SIG-M5 (cell line): ENCODE results near the gene SLC37A3.
"Not testable (repeated sequence)": the region's sequence is repeated elsewhere in the genome, so short reads cannot be mapped to it uniquely, and the experiment has no call there.

ENCODE experiments used
- DNase-seq: peaks from one replicate; lab custom pipeline; 2025; lab: John Stamatoyannopoulos, UW

The SLC37A3 gene

DNA sequence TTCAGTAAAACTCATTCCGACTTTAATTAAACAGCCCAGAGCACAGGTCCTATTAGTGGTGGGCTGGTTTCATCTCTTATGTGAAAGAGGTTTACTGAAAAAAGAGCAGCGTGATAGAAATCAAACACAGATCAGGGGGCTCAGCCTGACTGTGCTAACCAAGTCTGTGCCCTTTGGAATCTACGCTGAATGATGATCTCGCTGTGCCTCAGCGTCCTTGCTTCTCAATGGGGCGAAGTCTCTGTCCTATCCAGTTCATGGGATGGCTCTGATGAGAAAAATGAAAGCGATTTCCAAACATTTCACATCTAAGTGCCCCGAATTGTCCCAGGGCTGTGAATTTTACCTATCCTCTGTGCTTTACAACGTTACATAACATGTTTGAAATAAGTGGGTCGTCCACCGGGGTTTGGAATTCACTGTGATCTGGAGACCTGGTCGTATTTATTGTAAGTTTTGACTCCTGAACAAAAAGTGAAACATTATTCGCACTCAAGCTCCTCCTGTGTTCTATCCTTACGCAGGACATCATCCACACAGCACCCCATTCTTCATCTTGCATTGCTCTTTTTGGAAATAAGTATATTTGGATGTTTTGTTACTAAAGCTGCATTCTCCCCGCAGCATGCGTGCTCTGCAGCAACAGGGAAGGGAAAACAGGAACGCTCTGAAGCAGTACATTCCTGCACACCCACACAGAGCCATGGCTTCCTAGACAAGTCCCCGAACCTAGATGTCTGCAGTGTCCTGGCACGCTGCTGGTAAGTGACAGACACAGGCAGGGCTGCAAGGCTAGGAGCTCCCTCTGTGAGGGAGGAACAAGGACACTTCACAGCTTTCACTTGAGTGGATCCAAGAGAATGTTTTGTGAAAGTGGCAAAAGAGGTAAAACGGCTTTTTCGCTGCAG lies 83.5 kb downstream of the SLC37A3 start:
- no peak for DNase-seq

DNA sequence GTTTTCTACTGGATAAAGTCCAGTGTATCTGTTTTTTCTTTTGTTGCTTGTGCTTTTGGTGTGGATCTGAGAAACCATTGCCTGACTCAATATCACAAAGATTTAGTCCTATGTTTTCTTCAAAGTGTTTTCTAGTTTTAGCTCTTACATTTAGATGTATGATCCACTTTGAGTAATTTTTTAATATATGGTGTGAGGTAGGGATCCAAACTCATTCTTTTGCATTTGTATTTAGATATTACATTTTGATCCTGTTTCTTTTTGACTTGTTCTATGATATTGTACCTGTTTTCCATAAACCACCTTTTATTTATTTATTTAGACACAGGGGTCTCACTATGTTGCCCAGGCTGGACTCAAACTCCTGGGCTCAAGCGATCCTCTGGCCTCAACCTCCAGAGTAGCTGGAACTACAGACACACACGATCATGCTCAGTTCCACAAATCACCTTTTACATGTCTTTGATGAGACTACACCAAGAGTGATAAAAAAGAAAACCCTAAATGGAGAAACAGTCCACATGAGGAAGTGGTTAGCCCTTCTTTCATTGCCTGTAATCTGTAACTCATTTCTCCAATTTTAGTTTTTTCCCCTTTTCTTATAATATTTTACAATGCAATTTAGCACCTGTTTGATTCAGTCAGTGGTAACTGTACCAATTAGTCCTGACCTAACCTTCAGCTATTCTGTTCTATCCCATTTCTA lies 86.0 kb downstream of the SLC37A3 start:
- no peak for DNase-seq

DNA sequence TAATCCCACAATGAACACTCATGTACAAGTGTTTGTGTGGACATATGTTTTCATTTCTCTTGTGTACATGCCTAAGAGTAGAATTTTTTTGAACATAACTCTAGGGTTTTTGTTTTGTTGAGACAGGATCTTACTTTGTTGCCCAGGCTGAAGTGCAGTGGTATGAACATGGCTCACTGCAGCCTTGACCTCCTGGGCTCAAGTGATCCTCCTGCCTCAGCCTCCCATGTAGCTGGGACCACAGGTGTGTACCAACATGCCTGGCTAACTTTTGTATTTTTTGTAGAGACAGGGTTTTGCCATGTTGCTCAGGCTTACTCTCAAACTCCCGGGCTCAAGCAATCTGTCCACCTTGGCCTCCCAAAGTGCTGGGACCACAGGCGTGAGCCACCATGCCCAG lies 87.2 kb downstream of the SLC37A3 start:
- DNase-seq: not testable (repeated sequence)

DNA sequence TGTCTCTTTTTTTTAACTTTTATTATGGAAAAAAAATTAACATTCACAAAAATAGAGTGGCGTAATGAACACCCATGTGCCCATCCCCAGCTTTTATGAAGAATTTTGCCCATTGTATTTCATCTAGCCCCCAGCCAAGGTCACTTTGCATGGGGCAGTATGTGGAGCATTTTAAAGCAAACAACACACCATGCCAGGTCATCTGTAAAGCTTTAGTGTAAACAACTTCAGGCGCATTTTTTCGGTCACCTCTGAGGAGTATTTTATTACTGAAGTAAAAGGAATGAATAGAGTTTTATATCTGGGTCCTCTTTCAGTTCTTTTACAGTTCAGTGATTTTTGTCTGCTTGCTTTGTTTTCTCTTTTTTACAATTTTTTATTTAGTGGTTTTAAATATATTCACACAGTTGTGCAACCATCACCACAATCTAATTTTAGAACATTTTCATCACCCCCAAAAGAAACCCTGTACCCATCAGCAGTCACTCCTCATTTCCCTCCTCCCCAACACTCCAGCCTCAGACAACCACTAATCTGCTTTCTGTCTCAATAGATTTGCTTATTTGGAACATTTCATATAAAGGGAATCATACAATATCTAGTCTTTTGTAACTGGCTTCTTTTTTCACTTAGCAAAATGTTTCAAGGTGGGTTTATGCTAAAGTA lies 87.9 kb downstream of the SLC37A3 start:
- no peak for DNase-seq

DNA sequence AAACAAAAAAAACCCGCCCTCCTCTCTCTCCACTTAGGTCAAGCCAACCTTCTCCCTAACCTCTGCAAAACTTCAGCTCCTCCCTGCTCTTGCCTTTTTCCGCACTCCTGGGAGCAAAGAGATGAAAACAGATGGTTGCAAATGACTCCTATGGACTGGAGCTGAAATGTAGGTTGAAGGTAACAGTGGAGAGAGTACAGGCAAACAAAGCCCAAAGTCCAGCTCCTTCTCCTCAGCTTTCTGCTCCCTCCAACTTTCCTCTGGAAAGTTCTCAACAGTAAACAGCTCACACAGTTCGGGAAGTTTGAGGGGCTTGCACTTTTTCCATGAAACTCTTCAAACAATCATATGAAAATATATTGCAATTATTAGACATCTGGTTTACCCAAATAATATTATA lies 90.3 kb downstream of the SLC37A3 start:
- no peak for DNase-seq

DNA sequence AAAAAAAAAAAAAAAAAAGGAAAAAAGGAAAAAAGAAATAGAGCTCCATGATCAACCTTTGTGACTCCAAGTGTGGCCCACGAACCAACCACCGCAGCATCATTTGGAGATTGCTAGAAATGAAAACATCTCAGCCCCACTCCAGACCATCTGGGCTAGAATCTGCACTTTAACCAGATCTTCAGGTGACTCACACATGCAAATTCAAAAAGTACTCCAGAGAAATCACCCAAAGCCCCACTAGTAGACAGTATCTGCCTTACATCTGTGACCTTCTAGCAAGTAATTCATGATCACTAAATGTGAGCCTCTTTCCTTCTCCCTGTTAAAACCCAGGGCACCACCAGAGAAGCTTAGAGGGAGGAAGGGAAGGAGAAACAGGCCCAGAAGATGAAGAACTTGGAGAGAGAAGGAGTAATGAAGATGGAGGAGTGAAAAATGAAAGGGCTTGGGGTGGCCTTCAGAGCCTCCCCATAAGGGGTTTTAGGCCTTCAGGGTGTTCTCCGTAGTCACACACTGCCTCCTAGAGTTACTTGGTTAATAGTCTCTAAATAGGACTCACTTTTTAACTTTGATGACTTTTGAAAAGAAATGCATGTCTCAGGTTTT lies 94.0 kb downstream of the SLC37A3 start:
- no peak for DNase-seq

DNA sequence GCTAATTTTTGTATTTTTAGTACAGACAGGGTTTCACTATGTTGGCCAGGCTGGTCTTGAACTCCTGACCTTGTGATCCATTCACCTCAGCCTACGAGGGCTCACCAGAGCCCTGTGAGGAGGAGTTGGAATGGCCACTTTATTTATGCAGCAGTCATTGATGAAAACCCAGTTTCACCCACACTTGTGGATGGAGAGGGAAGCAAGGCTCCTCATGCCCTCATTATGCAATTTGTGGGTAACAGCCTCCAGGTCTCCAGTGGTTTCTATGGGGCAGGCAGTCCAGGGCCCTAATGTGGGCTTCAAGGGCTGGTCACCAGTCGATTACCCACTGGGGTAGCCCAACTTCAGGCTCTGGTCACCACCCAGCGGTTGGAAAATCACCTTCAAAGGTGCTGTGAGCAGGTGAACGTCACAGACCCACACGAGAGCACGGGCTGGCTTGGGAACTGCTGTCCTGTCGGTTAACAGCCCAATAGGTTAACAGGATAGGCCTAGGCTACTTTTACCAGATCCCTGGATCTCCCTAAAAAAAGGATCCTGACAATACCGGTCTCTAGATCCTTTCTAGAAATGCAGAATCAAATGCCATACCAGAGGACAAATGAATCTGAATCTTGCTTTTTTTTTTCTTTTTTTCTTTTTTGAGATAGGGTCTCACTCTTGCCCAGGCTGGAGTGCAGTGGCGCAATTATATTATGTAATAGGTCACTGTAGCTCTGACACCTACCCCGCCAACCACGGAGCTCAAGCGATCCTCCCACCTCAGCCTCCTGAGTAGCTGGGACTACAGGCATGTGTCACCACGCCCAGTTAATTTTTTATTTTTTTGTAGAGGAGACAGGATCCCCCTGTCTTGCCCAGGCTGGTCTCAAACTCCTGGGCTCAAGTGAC lies 97.8 kb downstream of the SLC37A3 start:
- DNase-seq: no peak

DNA sequence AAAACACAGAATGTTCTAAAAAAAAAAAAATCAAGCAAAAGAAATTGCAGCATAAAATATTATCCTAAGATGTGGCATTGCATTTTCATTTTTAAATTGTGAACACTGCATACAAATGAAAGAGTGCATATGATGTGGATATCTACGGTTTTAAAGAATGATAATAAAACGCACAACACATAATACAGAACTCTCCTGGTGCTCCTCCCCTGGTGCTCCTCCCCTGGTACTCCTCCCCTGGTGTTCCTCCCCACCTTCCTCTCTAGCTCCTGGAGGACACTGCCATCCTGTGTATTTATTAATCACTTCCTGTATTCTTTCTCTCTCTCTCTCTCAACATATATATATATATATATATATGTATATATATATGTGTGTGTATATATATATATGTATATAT lies 100.1 kb downstream of the SLC37A3 start:
- no peak for DNase-seq

DNA sequence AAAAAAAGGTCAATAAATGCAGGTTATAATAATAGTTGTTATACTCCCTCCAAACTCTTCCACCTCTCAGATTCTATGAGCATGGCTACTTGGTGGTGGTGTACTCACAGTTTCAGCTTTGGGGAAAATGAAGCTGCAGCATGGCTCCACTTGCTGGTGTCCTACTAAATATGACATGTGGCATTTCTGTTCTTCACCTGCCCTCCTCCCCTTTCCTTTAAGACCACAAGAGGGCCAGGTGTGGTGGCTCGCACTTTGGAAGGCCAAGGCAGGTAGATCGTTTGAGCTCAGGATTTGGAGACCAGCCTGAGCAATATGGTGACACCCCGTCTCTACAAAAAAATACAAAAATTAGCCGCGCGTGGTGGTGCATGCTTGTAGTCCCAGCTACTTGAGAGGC lies 101.1 kb downstream of the SLC37A3 start:
- no peak for DNase-seq

DNA sequence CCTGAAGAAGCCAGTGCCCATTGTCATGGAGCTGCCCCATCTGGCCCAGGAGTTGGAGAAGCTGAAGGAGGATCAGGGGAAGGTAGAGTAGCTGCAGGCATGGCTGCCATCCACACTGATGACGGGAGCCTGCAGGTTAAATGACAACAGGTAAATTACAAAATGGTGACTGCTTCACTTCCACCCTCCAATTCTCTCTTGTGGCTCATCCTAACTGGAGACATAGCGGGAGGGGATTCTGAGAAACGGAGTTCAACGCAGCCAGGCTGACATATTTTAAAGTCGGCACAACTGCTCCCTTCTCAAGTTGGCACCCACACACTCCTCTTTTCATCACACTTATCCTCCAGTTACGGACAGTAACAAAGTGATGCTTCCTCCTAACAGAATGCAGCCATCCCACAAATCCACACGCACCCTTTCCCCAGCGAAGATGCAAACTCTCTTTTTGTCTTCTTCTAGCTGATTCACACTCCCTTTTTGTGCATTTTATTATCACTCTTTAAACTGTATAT lies 103.0 kb downstream of the SLC37A3 start:
- no peak for DNase-seq

DNA sequence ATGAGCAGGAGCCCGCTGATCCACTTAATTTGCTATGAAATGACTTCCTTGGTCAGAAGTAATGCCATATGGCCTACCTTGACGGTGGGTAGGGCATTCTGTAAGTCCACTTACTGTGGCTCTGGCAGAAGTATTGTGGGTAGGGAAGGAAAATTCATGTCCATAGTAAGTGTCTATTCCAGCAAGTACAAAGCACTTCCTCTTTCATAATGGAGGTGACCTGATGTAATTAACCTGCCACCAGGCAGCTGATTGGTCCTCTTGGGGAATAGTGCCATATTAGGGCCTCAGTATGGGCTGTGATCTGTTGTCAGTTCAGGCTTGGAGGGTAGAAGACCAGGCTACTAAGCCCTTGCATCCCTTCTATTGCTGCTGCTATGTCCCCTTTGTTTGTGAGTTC lies 103.9 kb downstream of the SLC37A3 start:
- DNase-seq: no peak

DNA sequence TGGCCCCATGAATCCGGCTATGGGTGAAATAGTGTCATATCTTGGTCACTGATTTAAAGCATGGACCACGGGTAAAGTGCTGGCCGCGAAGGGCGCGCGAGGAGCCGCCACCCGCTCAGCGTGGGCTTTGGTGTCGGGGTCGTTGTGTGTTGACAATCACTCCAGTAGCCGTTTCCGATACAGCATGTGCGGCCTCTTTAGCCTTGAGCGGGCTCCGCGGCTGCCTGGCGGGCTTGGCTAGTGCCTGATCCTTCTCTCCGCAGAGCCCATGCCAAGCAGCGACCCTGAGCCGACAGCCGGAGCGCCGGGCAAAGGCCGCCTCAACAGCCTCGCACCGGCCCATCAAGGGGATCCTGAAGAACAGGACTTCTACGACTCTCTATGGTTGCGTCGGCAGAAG lies 105.9 kb downstream of the SLC37A3 start:
- no peak for DNase-seq

DNA sequence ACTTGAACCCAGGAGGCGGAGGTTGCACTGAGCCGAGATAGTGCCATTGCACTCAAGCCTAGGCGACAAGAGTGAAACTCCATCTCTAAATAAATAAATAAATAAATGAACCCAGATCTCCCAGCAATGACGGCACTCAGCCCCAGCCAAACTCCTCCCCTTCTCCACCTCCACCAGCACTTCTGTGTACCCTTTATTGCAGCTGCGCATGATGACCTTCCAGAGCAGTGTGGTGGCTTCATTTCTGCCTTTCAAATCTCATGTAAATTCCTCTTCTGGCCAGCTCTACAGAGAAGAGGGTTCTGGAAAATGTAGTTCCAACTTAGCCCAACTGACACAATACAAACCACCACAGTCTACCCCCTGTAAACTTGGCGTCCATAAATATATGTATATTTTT lies 108.5 kb downstream of the SLC37A3 start:
- no peak for DNase-seq

DNA sequence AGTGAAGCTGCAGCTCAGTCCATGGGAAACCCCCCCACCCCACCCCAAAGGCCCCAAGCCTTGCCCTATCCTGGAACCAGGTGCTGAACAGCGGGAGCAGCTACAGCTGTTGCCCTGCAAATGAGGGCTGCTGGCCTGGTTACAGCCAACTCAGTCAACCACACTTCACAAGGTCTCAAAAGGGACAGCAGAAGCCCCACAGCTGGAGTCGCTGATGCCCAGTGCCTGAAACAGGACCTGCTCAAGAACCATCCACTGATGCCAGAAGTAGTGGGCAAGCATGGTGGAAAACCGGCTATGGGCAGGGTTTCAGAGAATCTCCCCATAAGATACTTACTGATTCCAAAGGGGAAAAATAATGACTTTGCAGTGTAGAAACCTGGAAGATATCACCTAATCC lies 110.3 kb downstream of the SLC37A3 start:
- DNase-seq: no peak

DNA sequence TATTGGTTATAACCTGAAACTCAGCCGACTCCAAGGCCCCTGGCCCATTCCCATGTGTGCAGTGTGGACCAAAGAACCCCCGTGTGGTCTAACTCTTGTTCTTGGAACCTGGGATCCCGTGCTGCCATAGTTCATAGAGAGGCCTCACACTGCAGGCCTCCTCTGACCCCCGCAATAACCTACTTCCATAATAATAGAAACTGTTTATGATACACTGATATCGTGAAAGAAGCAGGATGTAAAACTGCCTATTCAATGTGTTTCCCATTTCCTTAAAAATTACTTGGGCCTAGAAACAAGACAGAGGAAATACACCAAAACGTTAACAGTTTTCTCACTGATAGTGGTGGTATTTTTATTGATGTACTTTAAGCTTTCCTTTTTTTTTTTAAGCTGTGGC lies 112.4 kb downstream of the SLC37A3 start:
- no peak for DNase-seq

DNA sequence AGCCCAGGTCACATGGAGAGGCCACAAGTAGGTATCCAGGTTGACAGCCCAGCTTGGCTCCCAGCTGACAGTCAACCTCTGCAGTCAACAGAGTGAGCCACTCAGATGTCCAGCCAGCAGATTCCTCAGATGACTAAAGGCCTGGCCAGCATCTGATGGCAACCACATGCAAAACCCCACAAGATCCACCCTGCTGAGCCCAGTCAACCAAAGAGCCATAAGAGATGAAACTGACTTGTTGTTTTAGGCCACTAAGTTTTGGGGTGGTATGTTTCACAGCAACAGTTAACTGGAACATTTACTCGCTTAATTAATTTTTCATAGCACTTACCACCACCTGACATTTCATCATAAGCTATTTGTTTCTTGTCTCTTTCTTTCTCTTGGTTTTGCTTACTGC lies 114.3 kb downstream of the SLC37A3 start:
- no peak for DNase-seq
